ENCODE data around the gene REEP5.
"Not testable (repeated sequence)": the region's sequence is repeated elsewhere in the genome, so short reads cannot be mapped to it uniquely, and the experiment has no call there.

The REEP5 gene

DNA sequence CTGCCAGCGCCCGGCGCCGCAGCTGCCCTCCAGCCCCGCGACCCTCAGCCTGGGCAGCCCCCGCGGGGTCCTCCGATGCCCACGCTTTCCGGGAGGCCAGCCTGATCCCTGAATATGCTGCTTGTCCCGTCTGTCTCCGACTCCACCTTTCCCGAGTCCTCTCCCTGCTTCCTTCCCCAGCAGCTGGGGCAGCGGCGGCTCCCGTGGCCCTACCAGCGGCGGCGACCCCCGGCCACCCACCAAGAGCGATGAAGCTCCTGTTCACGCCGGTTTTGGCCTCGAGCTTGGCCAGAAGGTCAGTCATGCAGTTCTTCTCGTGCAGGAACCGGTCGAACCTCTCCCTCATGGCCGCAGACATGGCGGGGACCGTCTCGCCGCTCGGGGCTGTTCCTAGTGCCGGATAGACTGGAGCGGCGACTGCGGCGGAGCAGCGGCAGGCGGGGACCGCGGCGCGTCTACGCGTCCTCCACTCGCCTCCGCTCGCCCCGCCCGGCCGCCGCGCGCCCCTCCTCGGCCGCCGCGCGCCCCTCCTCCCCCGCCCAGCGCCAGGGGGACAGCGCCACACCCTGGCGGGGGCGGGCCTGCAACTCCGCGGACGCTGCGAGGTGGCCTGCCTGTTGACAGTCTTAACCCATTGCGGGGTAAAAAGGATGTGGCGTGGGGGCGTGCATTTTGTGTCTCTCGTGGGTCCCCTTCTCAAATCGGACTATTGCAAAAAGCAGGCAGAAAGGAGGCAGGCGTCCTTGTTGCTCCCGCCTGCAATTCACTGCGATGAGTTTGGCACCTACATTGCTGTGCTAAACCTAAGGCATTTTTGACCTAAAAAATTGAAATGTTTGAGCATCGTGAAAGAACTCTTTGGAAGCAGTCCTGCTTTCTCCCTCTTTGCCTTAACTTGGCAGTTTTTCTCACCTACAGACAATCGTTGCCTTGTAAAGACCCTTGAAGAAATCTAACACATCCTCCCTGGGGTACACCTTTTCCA, at the start of gene REEP5:
Gene REEP5, minus strand, starts transcription at position 395 of the 985 bp plus-strand sequence. Its CDS starts 37 bp downstream, at position 358.
- DNase-seq (ENCODE audit: low read depth) = peak; percentile 72

GRCh38 chr5:112971276-112971675, 49.2 kb upstream of the REEP5 start:
- no peak for DNase-seq (ENCODE audit: low read depth)

DNA sequence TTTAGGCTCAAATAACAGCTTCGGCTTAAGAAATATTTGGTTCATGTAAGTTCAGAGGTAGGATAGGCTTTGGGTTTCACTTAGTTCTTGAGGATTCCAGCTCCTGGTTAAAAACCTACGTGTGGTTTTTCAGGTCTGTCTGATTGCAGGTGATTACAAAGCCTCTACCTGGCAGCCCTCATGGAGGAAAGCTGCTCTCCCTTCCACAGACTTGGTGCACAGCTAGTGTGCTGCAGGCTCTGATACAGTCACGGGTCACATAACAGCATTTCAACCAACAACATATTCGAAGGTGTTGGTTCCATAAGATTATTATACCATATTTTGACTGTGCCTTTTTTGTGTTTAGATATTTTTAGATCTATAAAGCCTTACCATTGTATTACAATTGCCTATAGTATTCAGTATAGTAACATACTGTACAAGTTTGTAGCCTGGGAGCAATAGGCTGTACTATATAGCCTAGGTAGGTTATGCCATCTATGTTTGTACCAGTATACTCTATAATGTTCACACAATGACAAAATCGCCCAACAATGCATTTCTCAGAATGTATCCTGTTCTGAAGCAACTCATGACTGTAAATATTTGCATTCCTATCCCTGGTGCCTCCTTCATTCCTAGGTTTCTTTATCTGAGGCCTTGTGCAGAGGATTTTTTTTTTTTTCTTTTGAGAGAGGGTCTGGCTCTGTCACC, 46.5 kb upstream of the REEP5 start:
- DNase-seq (ENCODE audit: low read depth) = no peak

GRCh38 chr5:112967520-112968083, 45.6 kb upstream of the REEP5 start:
- DNase-seq (ENCODE audit: low read depth) = no peak

DNA sequence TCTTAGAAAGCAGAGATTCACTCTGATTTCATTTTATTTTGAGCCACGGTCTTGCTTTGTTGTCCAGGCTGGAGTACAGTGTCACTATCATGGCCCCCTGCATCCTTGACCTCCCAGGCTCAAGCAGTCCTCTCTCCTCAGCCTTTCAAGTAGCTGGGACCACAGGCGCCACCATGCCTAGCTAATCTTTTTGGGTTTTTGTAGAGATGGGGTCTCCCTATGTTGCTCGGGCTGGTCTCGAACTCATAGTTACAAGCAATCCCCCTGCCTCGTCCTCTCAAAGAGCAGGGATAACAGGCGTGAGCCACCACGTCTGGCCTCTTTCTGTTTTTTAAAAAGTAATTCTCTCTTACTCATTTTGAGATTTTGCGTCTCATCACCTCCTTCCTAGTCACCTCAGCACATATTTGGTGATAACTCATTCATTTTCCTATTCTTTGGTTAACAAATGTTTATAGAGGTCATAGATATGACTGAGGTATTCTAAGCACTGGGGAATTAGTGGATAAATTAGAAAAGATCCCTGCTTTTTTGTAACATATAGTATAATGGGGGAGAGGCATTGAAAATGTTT, 43.8 kb upstream of the REEP5 start:
- DNase-seq (ENCODE audit: low read depth) = no peak

DNA sequence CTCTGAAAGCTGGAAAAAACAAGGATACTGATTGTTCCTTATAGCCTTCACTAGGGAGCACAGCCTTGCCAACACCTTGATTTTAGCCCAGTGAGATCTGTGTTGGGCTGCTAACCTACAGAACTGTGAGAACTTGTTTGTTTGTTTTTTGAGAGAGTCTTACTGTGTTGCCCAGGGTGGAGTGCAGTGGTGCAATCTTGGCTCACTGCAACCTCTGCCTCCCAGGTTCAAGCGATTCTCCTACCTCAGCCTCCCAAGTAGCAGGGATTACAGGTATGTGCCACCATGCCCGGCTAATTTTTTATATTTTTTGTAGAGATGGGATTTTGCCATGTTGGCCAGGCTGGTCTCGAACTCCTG, 41.3 kb upstream of the REEP5 start:
- DNase-seq (ENCODE audit: low read depth) = not testable (repeated sequence)

DNA sequence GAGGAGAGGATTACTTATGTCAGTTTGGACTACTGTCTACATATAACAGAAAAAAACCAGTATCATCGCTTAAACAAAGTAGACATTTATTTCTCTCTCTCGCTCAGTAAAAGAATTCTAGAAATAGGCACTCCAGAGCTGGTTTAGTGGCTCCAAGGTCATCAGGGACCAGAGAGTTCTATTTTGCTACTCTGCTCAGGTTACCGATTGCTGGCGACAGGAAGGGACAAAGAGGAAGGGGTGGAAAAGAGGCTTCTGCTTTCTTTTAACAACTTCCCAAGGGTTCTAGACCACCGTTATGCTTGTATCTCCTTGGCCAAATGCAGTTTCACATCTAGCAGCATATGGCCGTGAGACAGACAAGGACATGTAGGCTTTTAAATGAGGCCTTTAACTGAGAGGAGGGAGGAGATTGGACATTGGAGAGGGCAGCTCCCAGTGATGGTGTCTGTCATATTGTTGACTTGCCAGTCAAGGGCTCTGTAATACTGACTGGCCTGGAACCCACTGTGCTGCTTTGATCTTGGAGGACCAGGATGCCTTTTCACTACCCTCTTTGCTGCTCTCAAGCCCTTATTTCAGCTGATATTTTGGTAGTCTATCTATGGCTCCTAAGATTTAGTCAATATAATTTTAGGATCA, 39.0 kb upstream of the REEP5 start:
- DNase-seq (ENCODE audit: low read depth) = no peak

DNA sequence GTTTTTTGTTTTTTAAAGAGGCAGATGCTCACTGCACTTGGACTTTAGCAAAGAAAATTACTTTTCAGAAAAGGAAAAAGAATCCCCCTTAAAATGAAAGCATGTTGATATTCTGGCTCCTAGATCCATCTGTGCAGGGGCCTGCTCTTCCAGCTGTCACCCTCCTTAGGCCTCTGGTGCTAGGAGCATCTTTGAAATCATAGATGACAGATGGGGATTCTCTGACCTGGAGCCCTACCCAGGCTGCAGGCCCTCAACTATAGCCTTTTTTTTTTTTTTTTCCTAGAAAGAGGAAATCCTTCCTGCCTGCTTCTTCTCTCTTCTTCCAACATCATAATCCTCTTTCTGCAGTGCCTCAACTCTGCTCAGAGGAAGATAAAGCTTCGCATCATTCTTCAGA, 38.3 kb upstream of the REEP5 start:
- no peak for DNase-seq (ENCODE audit: low read depth)

DNA sequence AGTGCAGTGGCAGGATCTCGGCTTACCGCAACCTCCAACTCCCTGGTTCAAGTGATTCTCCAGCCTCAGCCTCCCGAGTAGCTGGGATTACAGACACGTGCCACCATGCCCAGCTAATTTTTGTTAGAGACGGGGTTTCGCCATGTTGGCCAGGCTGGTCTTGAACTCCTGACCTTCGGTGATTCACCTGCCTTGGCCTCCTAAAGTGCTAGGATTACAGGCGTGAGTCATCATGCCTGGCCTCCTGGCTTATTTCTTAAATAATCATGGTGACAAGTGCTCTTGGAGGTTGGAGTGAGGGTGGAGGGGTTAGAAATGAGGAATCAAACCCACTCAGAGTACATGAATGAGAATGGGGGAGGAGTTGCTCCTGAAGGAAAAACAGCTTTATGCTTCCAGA, 37.8 kb upstream of the REEP5 start:
- DNase-seq (ENCODE audit: low read depth) = not testable (repeated sequence)

- DNase-seq (ENCODE audit: low read depth) = no peak
Observed at GRCh38 chr5:112958093-112959088, 36.4 kb upstream of the REEP5 start.

GRCh38 chr5:112957036-112957808, 35.2 kb upstream of the REEP5 start:
- no peak for DNase-seq (ENCODE audit: low read depth)

DNA sequence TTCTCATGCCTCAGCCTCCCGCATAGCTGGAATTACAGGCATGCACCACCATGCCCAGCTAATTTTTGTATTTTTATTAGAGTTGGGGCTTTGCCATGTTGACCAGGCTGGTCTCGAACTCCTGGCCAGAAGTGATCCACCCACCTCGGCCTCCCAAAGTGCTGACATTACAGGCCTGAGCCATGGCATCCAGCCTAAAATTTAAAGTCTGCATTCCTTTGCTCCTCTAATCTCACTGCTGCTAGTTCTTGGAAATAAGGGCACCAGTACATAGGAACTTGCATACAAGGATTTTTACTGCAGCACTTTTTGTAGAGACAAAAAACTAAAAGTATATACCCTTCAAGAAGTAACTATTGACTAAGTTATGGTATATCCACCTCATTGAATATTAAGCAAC, 34.6 kb upstream of the REEP5 start:
- no peak for DNase-seq (ENCODE audit: low read depth)

GRCh38 chr5:112951124-112951702, 29.2 kb upstream of the REEP5 start:
- DNase-seq (ENCODE audit: low read depth) = no peak

DNA sequence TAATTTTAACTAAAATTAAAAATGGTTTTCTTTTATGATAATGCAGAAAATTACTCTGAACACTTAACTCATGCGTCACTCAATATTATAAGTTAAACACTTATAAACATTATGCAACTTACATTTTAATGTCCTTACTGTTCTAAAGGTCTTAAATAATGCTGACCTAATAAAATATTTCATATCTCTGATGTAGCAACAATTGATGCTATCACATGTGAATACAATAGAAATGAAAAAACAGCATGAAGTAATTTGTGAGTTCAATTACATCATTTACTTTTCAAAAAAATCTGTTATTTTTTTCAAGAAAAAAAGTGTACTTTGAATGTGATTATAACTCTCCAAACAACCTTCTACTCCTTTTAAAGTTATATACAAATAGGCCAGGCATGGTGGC, 26.4 kb upstream of the REEP5 start:
- DNase-seq (ENCODE audit: low read depth) = no peak

- no peak for DNase-seq (ENCODE audit: low read depth)
Observed at GRCh38 chr5:112940670-112941069, 18.6 kb upstream of the REEP5 start.

DNA sequence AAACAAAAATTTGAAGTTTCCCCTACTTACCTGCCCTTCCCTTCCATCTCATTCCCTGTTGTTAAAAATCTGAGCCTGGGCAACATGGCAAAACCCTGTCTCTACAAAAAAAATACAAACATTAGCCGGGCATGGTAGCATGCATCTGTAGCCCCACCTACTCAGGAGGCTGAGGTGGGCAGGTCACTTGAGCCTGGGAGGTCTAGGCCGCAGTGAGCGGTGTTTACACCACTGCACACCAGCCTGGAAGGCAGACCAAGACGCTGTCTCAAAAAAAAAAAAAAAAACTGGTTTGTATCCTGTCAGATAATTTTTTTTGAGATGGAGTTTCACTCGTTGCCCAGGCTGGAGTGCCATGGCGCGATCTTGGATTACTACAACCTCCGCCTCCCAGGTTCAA, 16.3 kb upstream of the REEP5 start:
- DNase-seq (ENCODE audit: low read depth) = no peak

DNA sequence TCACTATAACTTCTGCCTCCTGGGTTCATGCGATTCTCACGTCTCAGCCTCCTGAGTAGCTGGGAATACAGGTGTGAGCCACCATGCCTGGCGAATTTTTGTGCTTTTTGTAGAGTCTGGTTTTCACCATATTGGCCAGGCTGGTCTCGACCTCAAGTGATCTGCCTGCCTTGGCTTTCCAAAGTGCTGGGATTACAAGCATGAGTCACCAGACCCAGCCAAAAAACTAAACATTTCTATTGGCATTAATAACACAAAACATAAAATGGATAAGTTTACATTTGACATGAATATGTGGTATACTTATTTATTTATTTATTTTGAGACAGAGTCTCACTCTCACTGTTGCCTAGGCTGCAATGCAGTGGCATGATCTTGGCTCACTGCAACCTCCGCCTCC, 13.6 kb upstream of the REEP5 start:
- no peak for DNase-seq (ENCODE audit: low read depth)

DNA sequence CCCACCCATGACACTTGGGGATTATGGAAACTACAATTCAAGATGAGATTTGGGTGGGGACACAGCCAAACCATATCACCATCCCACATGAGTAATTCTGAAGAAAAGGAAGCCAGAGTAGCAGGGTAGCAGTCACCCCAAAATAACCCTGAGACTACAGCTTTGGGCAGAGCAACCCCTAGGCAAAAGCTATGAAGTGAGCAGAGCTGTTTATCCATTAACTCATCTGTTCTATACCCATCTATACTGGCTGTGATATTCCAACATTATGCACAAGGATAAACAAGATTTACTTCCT, 12.3 kb upstream of the REEP5 start:
- no peak for DNase-seq (ENCODE audit: low read depth)

GRCh38 chr5:112933651-112934365, 11.8 kb upstream of the REEP5 start:
- no peak for DNase-seq (ENCODE audit: low read depth)
